WTC11 (cell line): ENCODE measurements around the gene WNT3.

Experiments
- CTCF ChIP-seq: fragments of 200-600 bp; IDR thresholded peaks from 2 replicates; pipeline ENCODE4 v1.8.0; 2022; ENCODE audit warnings: antibody characterized with exemption
- E2F1 ChIP-seq: sonication (generic); formaldehyde crosslinking; IDR thresholded peaks from 2 replicates; pipeline ENCODE4 v1.8.0; 2022; ENCODE audit warnings: mild to moderate bottlenecking, missing genetic modification reagents
- NR2C2 ChIP-seq: sonication (generic); formaldehyde crosslinking; IDR thresholded peaks from 2 replicates; pipeline ENCODE4 v1.8.0; 2022; ENCODE audit warnings: mild to moderate bottlenecking, missing genetic modification reagents
- PREB ChIP-seq: sonication (generic); formaldehyde crosslinking; IDR thresholded peaks from 2 replicates; pipeline ENCODE4 v1.8.1; 2022; ENCODE audit warnings: mild to moderate bottlenecking, missing genetic modification reagents, moderate library complexity, borderline replicate concordance
- SP1 ChIP-seq: sonication (generic); formaldehyde crosslinking; conservative IDR thresholded peaks from 2 replicates; pipeline ENCODE4 v1.8.1; 2022; ENCODE audit warnings: missing genetic modification reagents

GRCh38 chr17:46753776-46754175 is 64.7 kb downstream of the WNT3 start:
- TF ChIP-seq CTCF (no peak), E2F1 (CRISPR knock-in tag) (no peak), PREB (CRISPR knock-in tag) (no peak), SP1 (no peak), NR2C2 (CRISPR knock-in tag) (no peak)
